ENCODE data around the gene ADARB2. TPM values are rescaled to one million over a fixed set of nuclear protein-coding genes. Genes with fewer than 3 reads are reported as not detected.

Gene ADARB2
- total and polyA plus RNA-seq, 10 of the 15 experiments (the other 5 are each of a cell fraction or from before 2014, with no cell fraction given) = 0.02 to 4.1 (median 0.76) TPM

DNA sequence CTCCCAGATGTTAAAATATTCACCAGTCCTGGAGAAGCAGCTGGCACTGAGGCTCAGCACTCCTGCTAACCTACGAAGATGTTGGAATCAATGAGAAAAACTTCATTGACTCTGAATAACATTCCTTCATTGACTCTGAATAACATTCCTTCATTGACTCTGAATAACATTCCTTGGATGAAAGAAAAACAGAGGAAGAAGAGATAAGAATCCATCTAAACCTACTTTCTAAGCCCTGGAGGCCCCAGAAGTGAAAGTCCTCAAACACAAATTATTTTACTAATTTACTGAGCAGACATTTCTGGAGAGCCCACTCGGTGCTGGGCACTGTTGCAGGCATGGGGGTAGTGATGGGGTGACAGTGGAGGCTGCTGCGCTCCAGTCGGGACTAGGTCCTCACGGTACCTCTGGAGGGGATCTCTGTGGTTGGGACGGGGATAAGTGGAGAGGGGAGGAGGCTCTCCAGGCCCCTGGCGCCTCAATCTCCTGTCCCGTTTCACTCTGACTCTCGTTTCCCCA, 427.0 kb downstream of the ADARB2 start (continued):
- TF ChIP-seq, protein P1, sequence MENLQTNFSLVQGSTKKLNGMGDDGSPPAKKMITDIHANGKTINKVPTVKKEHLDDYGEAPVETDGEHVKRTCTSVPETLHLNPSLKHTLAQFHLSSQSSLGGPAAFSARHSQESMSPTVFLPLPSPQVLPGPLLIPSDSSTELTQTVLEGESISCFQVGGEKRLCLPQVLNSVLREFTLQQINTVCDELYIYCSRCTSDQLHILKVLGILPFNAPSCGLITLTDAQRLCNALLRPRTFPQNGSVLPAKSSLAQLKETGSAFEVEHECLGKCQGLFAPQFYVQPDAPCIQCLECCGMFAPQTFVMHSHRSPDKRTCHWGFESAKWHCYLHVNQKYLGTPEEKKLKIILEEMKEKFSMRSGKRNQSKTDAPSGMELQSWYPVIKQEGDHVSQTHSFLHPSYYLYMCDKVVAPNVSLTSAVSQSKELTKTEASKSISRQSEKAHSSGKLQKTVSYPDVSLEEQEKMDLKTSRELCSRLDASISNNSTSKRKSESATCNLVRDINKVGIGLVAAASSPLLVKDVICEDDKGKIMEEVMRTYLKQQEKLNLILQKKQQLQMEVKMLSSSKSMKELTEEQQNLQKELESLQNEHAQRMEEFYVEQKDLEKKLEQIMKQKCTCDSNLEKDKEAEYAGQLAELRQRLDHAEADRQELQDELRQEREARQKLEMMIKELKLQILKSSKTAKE (IDR thresholded peaks at IDR 0.05; ENCODE audit: low read depth, poor library complexity, severe bottlenecking) = no peak
- TF ChIP-seq, protein P2, sequence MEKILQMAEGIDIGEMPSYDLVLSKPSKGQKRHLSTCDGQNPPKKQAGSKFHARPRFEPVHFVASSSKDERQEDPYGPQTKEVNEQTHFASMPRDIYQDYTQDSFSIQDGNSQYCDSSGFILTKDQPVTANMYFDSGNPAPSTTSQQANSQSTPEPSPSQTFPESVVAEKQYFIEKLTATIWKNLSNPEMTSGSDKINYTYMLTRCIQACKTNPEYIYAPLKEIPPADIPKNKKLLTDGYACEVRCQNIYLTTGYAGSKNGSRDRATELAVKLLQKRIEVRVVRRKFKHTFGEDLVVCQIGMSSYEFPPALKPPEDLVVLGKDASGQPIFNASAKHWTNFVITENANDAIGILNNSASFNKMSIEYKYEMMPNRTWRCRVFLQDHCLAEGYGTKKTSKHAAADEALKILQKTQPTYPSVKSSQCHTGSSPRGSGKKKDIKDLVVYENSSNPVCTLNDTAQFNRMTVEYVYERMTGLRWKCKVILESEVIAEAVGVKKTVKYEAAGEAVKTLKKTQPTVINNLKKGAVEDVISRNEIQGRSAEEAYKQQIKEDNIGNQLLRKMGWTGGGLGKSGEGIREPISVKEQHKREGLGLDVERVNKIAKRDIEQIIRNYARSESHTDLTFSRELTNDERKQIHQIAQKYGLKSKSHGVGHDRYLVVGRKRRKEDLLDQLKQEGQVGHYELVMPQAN (conservative IDR thresholded peaks at IDR 0.05) = no peak
- TF ChIP-seq CHD4 (IDR thresholded peaks at IDR 0.05) (no peak), NFYA (IDR thresholded peaks at IDR 0.05; ENCODE audit: borderline replicate concordance, low read depth, low read length) (no peak), TBL1XR1 (IDR thresholded peaks at IDR 0.05; ENCODE audit: low read depth, low read length) (no peak), FOS (IDR thresholded peaks at IDR 0.05; ENCODE audit: borderline replicate concordance, extremely low read depth, insufficient read length) (no peak)

DNA sequence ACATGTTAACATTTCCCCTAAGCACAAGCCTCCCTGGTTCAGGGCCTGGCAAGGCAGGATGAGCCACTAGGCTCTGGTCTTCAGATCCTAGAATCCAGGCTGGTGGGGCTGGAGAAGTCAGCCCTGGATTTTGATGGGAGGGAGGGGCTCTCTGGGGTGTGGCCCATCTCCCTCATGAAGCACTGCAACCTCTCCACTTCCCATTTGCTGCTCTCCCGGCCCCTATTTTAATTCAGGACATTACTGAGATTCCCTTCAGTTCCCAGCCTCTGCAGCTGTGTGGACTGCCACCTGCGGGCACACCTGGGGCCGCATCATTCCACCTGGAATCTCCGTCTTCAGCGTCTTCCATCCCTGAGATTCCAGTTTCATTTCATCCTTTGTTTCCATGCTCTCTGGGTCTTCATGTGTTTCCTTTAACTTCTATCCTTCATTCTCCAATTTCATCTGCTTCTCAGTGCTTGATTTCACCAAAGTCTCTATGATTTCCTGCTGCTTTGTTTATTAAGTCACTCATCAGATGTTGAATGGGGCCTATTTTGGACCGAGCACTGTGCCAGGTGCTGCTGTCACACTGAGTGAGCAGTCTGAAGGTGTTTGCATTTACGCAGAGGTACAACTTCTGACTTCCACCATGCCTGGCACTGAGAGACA, 427.6 kb downstream of the ADARB2 start:
- H3K79me2 ChIP-seq (ENCODE audit: control insufficient read depth, insufficient read depth, low read length) = no peaks in the 10 kb centered on the region
- H3K9ac ChIP-seq (ENCODE audit: control insufficient read depth, insufficient read depth, low read length) = no peak overlapping the region
- H3K4me1 ChIP-seq (ENCODE audit: control insufficient read depth, insufficient read depth, low read length) = no peaks in the 10 kb centered on the region
- POLR2A ChIA-PET = no interaction called here
- 31% methylated on average over 7 of the region's 7 CpGs for WGBS (ENCODE audit: insufficient coverage, insufficient replicate concordance, low lambda C conversion rate, missing lambda C conversion rate)
- CTCF ChIA-PET = no interaction called here
- BruUV-seq (replicated peaks) = no TSS peak
- DNase-seq (ENCODE audit: low read depth, low spot score) (no peak), FAIRE-seq (no peak), ATAC-seq (no peak)
- intact Hi-C loops (cut with micrococcal nuclease; ENCODE audit: unreplicated experiment) (no loop called here), in situ Hi-C loops (cut with MboI) (no loop called here)
- no peak overlapping the region for H3K27ac ChIP-seq (ENCODE audit: control insufficient read depth, insufficient read depth)
- H3K4me2 ChIP-seq (ENCODE audit: control insufficient read depth, insufficient read depth) = no peak overlapping the region
- H3K27me3 ChIP-seq (replicated peaks in 1 of 2; ENCODE audit: control insufficient read depth in 2 of 2, insufficient read depth in 2 of 2, low read length in 1 of 2) = no peaks in the 10 kb centered on the region
- no peak overlapping the region for H2AFZ ChIP-seq (ENCODE audit: control insufficient read depth, low read depth, low read length)
- H4K20me1 ChIP-seq (ENCODE audit: control insufficient read depth, insufficient read depth) = no peaks in the 10 kb centered on the region
- RAD21 ChIA-PET (ENCODE audit: unreplicated experiment) = no interaction called here
- no peaks in the 10 kb centered on the region for H3K36me3 ChIP-seq (ENCODE audit: control insufficient read depth in 2 of 2, insufficient read depth in 2 of 2, low read length in 1 of 2)
- H3K9me3 ChIP-seq (replicated peaks; ENCODE audit: control insufficient read depth, insufficient read depth, low read length) = no peaks in the 10 kb centered on the region
- H3K4me3 ChIP-seq = no peak overlapping the region
- SMC1A ChIA-PET (ENCODE audit: uncharacterized antibody, unreplicated experiment) = no interaction called here
- TF ChIP-seq CREM (IDR thresholded peaks at IDR 0.05; ENCODE audit: low read depth) = no peak
- TF ChIP-seq, protein P3, sequence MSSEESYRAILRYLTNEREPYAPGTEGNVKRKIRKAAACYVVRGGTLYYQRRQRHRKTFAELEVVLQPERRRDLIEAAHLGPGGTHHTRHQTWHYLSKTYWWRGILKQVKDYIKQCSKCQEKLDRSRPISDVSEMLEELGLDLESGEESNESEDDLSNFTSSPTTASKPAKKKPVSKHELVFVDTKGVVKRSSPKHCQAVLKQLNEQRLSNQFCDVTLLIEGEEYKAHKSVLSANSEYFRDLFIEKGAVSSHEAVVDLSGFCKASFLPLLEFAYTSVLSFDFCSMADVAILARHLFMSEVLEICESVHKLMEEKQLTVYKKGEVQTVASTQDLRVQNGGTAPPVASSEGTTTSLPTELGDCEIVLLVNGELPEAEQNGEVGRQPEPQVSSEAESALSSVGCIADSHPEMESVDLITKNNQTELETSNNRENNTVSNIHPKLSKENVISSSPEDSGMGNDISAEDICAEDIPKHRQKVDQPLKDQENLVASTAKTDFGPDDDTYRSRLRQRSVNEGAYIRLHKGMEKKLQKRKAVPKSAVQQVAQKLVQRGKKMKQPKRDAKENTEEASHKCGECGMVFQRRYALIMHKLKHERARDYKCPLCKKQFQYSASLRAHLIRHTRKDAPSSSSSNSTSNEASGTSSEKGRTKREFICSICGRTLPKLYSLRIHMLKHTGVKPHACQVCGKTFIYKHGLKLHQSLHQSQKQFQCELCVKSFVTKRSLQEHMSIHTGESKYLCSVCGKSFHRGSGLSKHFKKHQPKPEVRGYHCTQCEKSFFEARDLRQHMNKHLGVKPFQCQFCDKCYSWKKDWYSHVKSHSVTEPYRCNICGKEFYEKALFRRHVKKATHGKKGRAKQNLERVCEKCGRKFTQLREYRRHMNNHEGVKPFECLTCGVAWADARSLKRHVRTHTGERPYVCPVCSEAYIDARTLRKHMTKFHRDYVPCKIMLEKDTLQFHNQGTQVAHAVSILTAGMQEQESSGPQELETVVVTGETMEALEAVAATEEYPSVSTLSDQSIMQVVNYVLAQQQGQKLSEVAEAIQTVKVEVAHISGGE (CRISPR knock-in tag; IDR thresholded peaks at IDR 0.05) = no peak
- no peak for TF ChIP-seq PAX5 (IDR thresholded peaks at IDR 0.05; ENCODE audit: borderline replicate concordance, low read depth, low read length)
- TF ChIP-seq, protein P4, sequence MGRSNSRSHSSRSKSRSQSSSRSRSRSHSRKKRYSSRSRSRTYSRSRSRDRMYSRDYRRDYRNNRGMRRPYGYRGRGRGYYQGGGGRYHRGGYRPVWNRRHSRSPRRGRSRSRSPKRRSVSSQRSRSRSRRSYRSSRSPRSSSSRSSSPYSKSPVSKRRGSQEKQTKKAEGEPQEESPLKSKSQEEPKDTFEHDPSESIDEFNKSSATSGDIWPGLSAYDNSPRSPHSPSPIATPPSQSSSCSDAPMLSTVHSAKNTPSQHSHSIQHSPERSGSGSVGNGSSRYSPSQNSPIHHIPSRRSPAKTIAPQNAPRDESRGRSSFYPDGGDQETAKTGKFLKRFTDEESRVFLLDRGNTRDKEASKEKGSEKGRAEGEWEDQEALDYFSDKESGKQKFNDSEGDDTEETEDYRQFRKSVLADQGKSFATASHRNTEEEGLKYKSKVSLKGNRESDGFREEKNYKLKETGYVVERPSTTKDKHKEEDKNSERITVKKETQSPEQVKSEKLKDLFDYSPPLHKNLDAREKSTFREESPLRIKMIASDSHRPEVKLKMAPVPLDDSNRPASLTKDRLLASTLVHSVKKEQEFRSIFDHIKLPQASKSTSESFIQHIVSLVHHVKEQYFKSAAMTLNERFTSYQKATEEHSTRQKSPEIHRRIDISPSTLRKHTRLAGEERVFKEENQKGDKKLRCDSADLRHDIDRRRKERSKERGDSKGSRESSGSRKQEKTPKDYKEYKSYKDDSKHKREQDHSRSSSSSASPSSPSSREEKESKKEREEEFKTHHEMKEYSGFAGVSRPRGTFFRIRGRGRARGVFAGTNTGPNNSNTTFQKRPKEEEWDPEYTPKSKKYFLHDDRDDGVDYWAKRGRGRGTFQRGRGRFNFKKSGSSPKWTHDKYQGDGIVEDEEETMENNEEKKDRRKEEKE (IDR thresholded peaks at IDR 0.05) = no peak

All from GM12878 (cell line).